Neuronal stem cell (in vitro differentiated cells): ENCODE results near the gene CDK18.
A peak's percentile ranks its signal among the peaks of the same experiment; 100 is the strongest.

Experiments used
- DNase-seq: peaks from one replicate; pipeline ENCODE4 v3.0.0-alpha.2; 2013; ENCODE audit warnings: low spot score
- H2AFZ ChIP-seq: one replicate; pipeline ENCODE4 v1.6.1; 2013; ENCODE audit warnings: mild to moderate bottlenecking, low read length, inconsistent platforms
- H2AK5ac ChIP-seq: 2 replicates; pipeline ENCODE4 v1.6.1; 2013; ENCODE audit warnings: low read depth, mild to moderate bottlenecking, inconsistent platforms, low read length, moderate library complexity, mixed read lengths
- H2BK120ac ChIP-seq: 2 replicates; pipeline ENCODE4 v1.6.1; 2013; ENCODE audit warnings: low read depth, mild to moderate bottlenecking, inconsistent platforms, low read length, moderate library complexity, mixed read lengths
- H2BK12ac ChIP-seq: one replicate; pipeline ENCODE4 v1.6.1; 2013; ENCODE audit warnings: low read length, inconsistent platforms
- H2BK15ac ChIP-seq: 2 replicates; pipeline ENCODE4 v1.6.1; 2013; ENCODE audit warnings: mild to moderate bottlenecking, low read length, inconsistent platforms, mixed read lengths
- H2BK5ac ChIP-seq: one replicate; pipeline ENCODE4 v1.6.1; 2013; ENCODE audit warnings: inconsistent platforms, mild to moderate bottlenecking, low read length, moderate library complexity
- H3K14ac ChIP-seq: one replicate; pipeline ENCODE4 v1.6.1; 2013; ENCODE audit warnings: low read length, inconsistent platforms
- H3K18ac ChIP-seq: 2 replicates; pipeline ENCODE4 v1.6.1; 2013; ENCODE audit warnings: low read length, inconsistent platforms
- H3K23ac ChIP-seq: 2 replicates; pipeline ENCODE4 v1.6.1; 2013; ENCODE audit warnings: low read depth, mild to moderate bottlenecking, mixed read lengths, low read length, inconsistent platforms; ENCODE audit not compliant: poor library complexity
- H3K27ac ChIP-seq: replicated peaks from 3 replicates; pipeline ENCODE4 v1.5.1; 2013; ENCODE audit warnings: low read length, inconsistent platforms
- H3K27me3 ChIP-seq, 3 experiments: 2 replicates each; pipeline ENCODE4 v1.6.1; 2013; ENCODE audit warnings: low read length in 3 of 3, mild to moderate bottlenecking in 2 of 3, inconsistent platforms in 1 of 3, low read depth in 1 of 3, mixed read lengths in 1 of 3, moderate library complexity in 1 of 3; ENCODE audit not compliant: control insufficient read depth in 3 of 3, insufficient read depth in 3 of 3
- H3K36me3 ChIP-seq, 2 donors: replicated peaks in 1 of 2; 2 replicates each; pipeline ENCODE4 v1.6.1; 2013; ENCODE audit warnings: low read length in 2 of 2; ENCODE audit not compliant: control insufficient read depth in 2 of 2, insufficient read depth in 2 of 2
- H3K4ac ChIP-seq: 2 replicates; pipeline ENCODE4 v1.6.1; 2013; ENCODE audit warnings: inconsistent platforms, mild to moderate bottlenecking, low read length, moderate library complexity
- H3K4me1 ChIP-seq, 2 donors: 1 replicate in 1 of 2; 2 replicates in 1 of 2; pipeline ENCODE4 v1.6.1; 2013; ENCODE audit warnings: low read length in 2 of 2, low read depth in 1 of 2; ENCODE audit not compliant: control insufficient read depth in 2 of 2, insufficient read depth in 1 of 2
- H3K4me2 ChIP-seq: one replicate; pipeline ENCODE4 v1.6.1; 2013; ENCODE audit warnings: mild to moderate bottlenecking, low read length, inconsistent platforms; ENCODE audit not compliant: insufficient read depth, poor library complexity, severe bottlenecking
- H3K4me3 ChIP-seq, 2 donors: 2 replicates each; pipeline ENCODE4 v1.5.1; 2013; ENCODE audit warnings: low read length in 2 of 2, mild to moderate bottlenecking in 2 of 2, inconsistent platforms in 1 of 2, moderate library complexity in 1 of 2
- H3K79me1 ChIP-seq: one replicate; pipeline ENCODE4 v1.6.1; 2013; ENCODE audit warnings: low read depth, mild to moderate bottlenecking, inconsistent platforms, low read length, moderate library complexity
- H3K9ac ChIP-seq: one replicate; pipeline ENCODE4 v1.6.1; 2013; ENCODE audit warnings: mild to moderate bottlenecking, low read depth, low read length, inconsistent platforms; ENCODE audit not compliant: poor library complexity
- H3K9me3 ChIP-seq, 2 donors: replicated peaks in 1 of 2; 2 replicates each; pipeline versions ENCODE3 to v1.6.1; 2013; ENCODE audit warnings: low read length in 2 of 2, mild to moderate bottlenecking in 2 of 2, inconsistent platforms in 1 of 2, low read depth in 1 of 2, mixed read lengths in 1 of 2, moderate library complexity in 1 of 2; ENCODE audit not compliant: control insufficient read depth in 2 of 2, insufficient read depth in 1 of 2
- H4K8ac ChIP-seq: one replicate; pipeline ENCODE4 v1.6.1; 2013; ENCODE audit warnings: low read depth, mild to moderate bottlenecking, inconsistent platforms, low read length, moderate library complexity
- H4K91ac ChIP-seq: one replicate; pipeline ENCODE4 v1.6.1; 2013; ENCODE audit warnings: low read length, low read depth, mild to moderate bottlenecking, inconsistent platforms; ENCODE audit not compliant: poor library complexity
- WGBS, 2 donors: extraction: QIAGEN DNeasy Blood & Tissue Kit; methylation state at CpG; one replicate each; pipeline ENCODE4 v1.1.7; 2013; ENCODE audit warnings: missing lambda C conversion rate in 2 of 2, mixed read lengths in 1 of 2; ENCODE audit not compliant: insufficient read length in 2 of 2, insufficient replicate concordance in 1 of 2; ENCODE audit errors: extremely low coverage in 2 of 2; 5-methylcytosine and 5-hydroxymethylcytosine counted together

Gene CDK18

DNA sequence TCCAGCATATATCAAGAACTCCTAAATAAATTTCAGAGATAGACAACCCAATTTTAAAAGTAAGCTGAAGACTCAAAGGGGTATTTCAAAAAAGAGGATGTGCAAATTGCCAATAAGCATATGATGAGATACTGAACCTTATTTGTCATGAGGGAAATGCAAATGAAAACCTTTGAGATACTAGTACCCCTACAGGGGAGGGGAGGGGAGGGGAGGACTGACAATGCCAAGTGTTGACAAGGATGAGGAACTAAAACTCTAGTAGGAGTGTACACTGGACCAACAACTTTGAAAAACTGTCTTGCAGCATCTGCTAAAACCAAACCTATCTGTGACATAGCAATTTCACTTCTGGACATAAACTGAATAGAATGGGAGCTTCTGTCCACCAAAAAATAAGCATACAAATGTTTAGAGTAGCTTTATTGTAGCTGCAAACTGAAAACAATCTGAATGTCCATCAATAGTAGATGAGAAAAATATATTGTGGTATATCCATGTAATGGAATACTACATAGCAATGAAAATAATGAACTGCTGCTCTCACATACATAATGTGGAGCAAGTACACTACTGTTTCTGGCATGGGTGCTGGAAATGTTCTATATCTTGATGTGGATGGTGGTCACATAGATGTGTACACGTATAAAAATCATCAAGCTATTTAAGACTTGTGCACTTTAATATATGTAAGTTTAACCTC lies 57.2 kb downstream of the CDK18 start:
- Histone ChIP-seq H2AK5ac (no peak overlapping the region), H3K9ac (no peak overlapping the region), H3K4me2 (no peak overlapping the region), H2BK15ac (no peak overlapping the region), H2BK12ac (no peak overlapping the region), H3K14ac (no peak overlapping the region), H3K23ac (no peak overlapping the region), H3K79me1 (no peaks in the 10 kb centered on the region), H3K4ac (no peak overlapping the region), H3K27ac (no peak overlapping the region), H4K8ac (no peak overlapping the region), H2AFZ (no peak overlapping the region), H3K9me3 (peaks cover 4% of the 10 kb centered on the region in 2 donors), H3K36me3 (no peaks in the 10 kb centered on the region), H3K4me3 (no peak overlapping the region), H3K18ac (no peak overlapping the region), H3K4me1 (no peaks in the 10 kb centered on the region), H3K27me3 (peaks cover 0 to 20% (median 4%) of the 10 kb centered on the region in 3 experiments), H2BK5ac (no peak overlapping the region), H2BK120ac (no peak overlapping the region), H4K91ac (no peak overlapping the region)
- no CpG with 5 or more reads among the region's 1 CpG for WGBS, 2 donors
- no peak for DNase-seq

DNA sequence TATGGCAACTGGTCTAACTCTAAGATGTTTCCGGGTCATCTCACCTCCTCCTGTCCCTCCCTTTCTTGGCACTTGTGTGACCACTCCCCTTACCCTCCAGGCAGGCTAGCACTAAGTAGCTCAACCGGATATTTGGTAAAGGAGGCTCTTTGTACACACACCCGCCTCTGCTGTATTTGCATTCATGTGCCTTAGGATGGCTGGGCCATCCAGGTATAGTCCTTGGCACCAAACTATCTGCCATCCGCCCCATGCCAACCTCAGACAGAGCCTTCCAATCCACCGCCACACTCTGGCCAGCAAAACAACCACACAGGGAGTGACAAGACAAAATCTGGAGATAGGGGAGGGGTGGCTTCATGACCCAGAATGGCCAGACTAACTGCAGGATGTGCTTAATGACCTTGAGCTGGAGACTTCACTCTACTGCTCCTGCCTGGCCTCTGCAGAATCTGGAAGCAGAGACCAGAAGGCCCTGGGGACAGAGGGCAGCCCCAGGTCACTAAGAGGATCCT lies 59.5 kb downstream of the CDK18 start:
- Histone ChIP-seq H3K4me2 (no peak overlapping the region), H3K9me3 (peaks cover 4% of the 10 kb centered on the region in 2 donors), H2BK5ac (no peak overlapping the region), H4K8ac (no peak overlapping the region), H2BK15ac (no peak overlapping the region), H2AFZ (no peak overlapping the region), H3K27ac (no peak overlapping the region), H3K79me1 (no peaks in the 10 kb centered on the region), H3K36me3 (no peaks in the 10 kb centered on the region), H3K4me1 (peaks cover under 1 to 1% of the 10 kb centered on the region in 2 donors), H3K14ac (no peak overlapping the region), H3K9ac (no peak overlapping the region), H3K27me3 (peaks cover 8 to 37% (median 26%) of the 10 kb centered on the region in 3 experiments), H3K4me3 (no peak overlapping the region), H3K23ac (no peak overlapping the region), H4K91ac (no peak overlapping the region), H2AK5ac (no peak overlapping the region), H2BK120ac (no peak overlapping the region), H3K18ac (no peak overlapping the region), H2BK12ac (no peak overlapping the region), H3K4ac (no peak overlapping the region)
- no peak for DNase-seq
- no CpG with 5 or more reads among the region's 5 CpGs for WGBS, 2 donors

DNA sequence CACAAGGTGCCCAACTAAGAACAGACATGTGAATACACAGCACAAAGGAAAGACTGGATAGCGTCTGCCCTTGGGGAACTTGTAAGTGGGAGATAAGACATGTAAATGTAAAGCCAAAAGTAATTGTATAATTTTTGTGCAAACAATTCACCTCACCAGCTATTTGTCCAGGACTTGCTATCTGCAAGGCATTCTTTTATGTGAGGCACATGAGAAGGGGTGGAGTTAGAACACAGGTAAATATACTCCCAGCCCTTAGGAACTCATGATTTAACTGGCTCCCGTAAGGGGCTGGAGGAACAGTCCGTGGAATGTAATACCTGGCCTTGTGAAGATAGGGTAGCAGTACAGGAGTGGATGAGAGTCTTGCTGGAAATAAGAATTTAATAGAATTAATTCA lies 61.3 kb downstream of the CDK18 start:
- Histone ChIP-seq H3K4me1 (peaks cover 2 to 7% of the 10 kb centered on the region in 2 donors), H3K4ac (no peak overlapping the region), H3K9ac (no peak overlapping the region), H2BK5ac (no peak overlapping the region), H2BK15ac (no peak overlapping the region), H3K27me3 (peaks cover 12 to 53% (median 40%) of the 10 kb centered on the region in 3 experiments), H3K36me3 (no peaks in the 10 kb centered on the region), H2AK5ac (no peak overlapping the region), H3K4me3 (no peak overlapping the region), H3K18ac (no peak overlapping the region), H3K9me3 (peaks cover 4% of the 10 kb centered on the region in 2 donors), H3K79me1 (peaks cover 1% of the 10 kb centered on the region), H2BK120ac (no peak overlapping the region), H2AFZ (no peak overlapping the region), H3K23ac (no peak overlapping the region), H2BK12ac (no peak overlapping the region), H3K27ac (no peak overlapping the region), H3K14ac (no peak overlapping the region), H4K8ac (no peak overlapping the region), H4K91ac (no peak overlapping the region), H3K4me2 (no peak overlapping the region)
- WGBS, 2 donors = no CpG with 5 or more reads among the region's 3 CpGs
- no peak for DNase-seq

DNA sequence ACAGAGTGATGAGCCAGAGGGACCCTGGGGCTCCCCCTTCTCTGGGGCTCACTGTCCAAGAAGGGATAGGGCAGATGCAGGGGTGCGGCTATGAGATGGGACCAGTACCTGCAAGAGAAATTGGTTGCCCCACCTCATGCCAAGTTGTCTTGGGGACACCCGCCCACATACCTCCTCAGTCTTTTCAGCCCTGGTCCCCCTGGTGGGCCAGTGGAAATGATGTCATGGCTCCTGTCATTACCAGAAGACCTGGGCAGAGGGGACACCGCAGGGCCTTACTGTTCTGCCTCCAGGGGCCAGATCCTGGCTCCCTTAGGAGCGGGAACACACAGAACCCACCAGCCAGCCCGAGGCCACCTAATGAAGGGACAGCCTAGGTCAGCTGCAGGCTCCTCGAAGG lies 63.2 kb downstream of the CDK18 start:
- H3K23ac ChIP-seq = peak overlapping the region; percentile 13
- H3K4me2 ChIP-seq = no peak overlapping the region
- no peak overlapping the region for H3K18ac ChIP-seq
- no peak overlapping the region for H2AFZ ChIP-seq
- H3K4ac ChIP-seq = no peak overlapping the region
- H2BK12ac ChIP-seq = no peak overlapping the region
- H2BK120ac ChIP-seq = no peak overlapping the region
- no peak for DNase-seq
- H2BK15ac ChIP-seq = no peak overlapping the region
- no peak overlapping the region for H3K27ac ChIP-seq
- no peak overlapping the region for H4K91ac ChIP-seq
- H4K8ac ChIP-seq = no peak overlapping the region
- H3K27me3 ChIP-seq = peaks cover 12 to 72% (median 42%) of the 10 kb centered on the region in 3 experiments
- peaks cover 1% of the 10 kb centered on the region for H3K79me1 ChIP-seq
- WGBS, 2 donors = no CpG with 5 or more reads among the region's 6 CpGs
- no peak overlapping the region for H2AK5ac ChIP-seq
- peaks cover 2 to 7% of the 10 kb centered on the region in 2 donors for H3K4me1 ChIP-seq
- H3K4me3 ChIP-seq = no peak overlapping the region
- no peak overlapping the region for H2BK5ac ChIP-seq
- H3K14ac ChIP-seq = no peak overlapping the region
- H3K9me3 ChIP-seq = no peaks in the 10 kb centered on the region
- no peak overlapping the region for H3K9ac ChIP-seq
- H3K36me3 ChIP-seq = no peaks in the 10 kb centered on the region
